H1 (cell line): ENCODE results near the gene GP5. TPM values are rescaled to one million over a fixed set of nuclear protein-coding genes. Genes with fewer than 3 reads are reported as not detected.

ENCODE experiments used
- CTCF ChIA-PET: fragments of 300-600 bp; sonication (Branson Sonifier 250); formaldehyde crosslinking; loops from one replicate; lab custom pipeline; 2021; ENCODE audit not compliant: partially characterized antibody; lab: Charles Lee
- POLR2A ChIA-PET: fragments of 300-600 bp; sonication (Branson Sonifier 250); formaldehyde crosslinking; loops from one replicate; lab custom pipeline; 2021; ENCODE audit warnings: inconsistent platforms; ENCODE audit not compliant: partially characterized antibody; lab: Charles Lee
- DNase-seq, 2 experiments: peaks; one replicate each; pipeline versions ENCODE4 v3.0.0 to v3.0.0-alpha.2; 2010 to 2022; ENCODE audit warnings: low spot score in 2 of 2, low read depth in 1 of 2, mixed read lengths in 1 of 2
- FAIRE-seq: peaks from 2 replicates; lab custom pipeline; 2011; peaks lifted over from hg19 to GRCh38; lab: Jason Lieb, UNC
- H2AFZ ChIP-seq: 2 replicates; pipeline ENCODE4 v1.8.1; 2012; ENCODE audit warnings: low read length, inconsistent platforms
- H2AK5ac ChIP-seq: 2 replicates; pipeline ENCODE4 v1.6.1; 2013; ENCODE audit warnings: low read depth, low read length
- H2BK120ac ChIP-seq: replicated peaks from 2 replicates; pipeline ENCODE3; 2013; ENCODE audit warnings: low read depth, low read length, inconsistent platforms
- H2BK12ac ChIP-seq: 2 replicates; pipeline ENCODE4 v1.6.1; 2013; ENCODE audit warnings: low read depth, low read length
- H2BK15ac ChIP-seq: 2 replicates; pipeline ENCODE4 v1.6.1; 2013; ENCODE audit warnings: low read length
- H2BK20ac ChIP-seq: 2 replicates; pipeline ENCODE4 v1.6.1; 2013; ENCODE audit warnings: low read length
- H2BK5ac ChIP-seq: 2 replicates; pipeline ENCODE4 v1.6.1; 2013; ENCODE audit warnings: low read depth, low read length
- H3K14ac ChIP-seq: 2 replicates; pipeline ENCODE4 v1.6.1; 2013; ENCODE audit warnings: inconsistent platforms; ENCODE audit not compliant: insufficient read length
- H3K18ac ChIP-seq: 2 replicates; pipeline ENCODE4 v1.6.1; 2013; ENCODE audit warnings: low read length; ENCODE audit errors: extremely low read depth
- H3K23ac ChIP-seq: 2 replicates; pipeline ENCODE4 v1.6.1; 2013; ENCODE audit warnings: inconsistent platforms; ENCODE audit not compliant: insufficient read length
- H3K23me2 ChIP-seq: 2 replicates; pipeline ENCODE4 v1.6.1; 2013; ENCODE audit warnings: low read depth, low read length
- H3K27ac ChIP-seq: 2 replicates; pipeline ENCODE4 v1.6.1; 2011; ENCODE audit warnings: low read depth, low read length, inconsistent platforms
- H3K27me3 ChIP-seq, 4 experiments: replicated peaks in 1 of 4; 1 replicate in 1 of 4; 2 replicates in 3 of 4; pipeline versions ENCODE4 v1.6.1 to v1.8.1; 2011 to 2013; ENCODE audit warnings: low read length in 3 of 4, mild to moderate bottlenecking in 3 of 4, inconsistent platforms in 2 of 4, mixed read lengths in 2 of 4, moderate library complexity in 1 of 4; ENCODE audit not compliant: control insufficient read depth in 3 of 4, insufficient read depth in 3 of 4; ENCODE audit errors: extremely low read depth in 1 of 4
- H3K36me3 ChIP-seq, 4 experiments: 2 replicates each; pipeline versions ENCODE4 v1.6.1 to v1.8.1; 2011 to 2013; ENCODE audit warnings: mild to moderate bottlenecking in 4 of 4, low read length in 3 of 4, moderate library complexity in 2 of 4, control low read depth in 1 of 4, inconsistent platforms in 1 of 4; ENCODE audit not compliant: insufficient read depth in 4 of 4, control insufficient read depth in 2 of 4
- H3K4ac ChIP-seq: replicated peaks from 2 replicates; pipeline ENCODE3; 2013; ENCODE audit warnings: low read length, low read depth, mixed read lengths, inconsistent platforms; ENCODE audit not compliant: insufficient read length
- H3K4me1 ChIP-seq, 4 experiments: replicated peaks in 1 of 4; 1 replicate in 1 of 4; 2 replicates in 3 of 4; pipeline versions ENCODE4 v1.6.1 to v1.8.1; 2011 to 2013; ENCODE audit warnings: low read length in 3 of 4, inconsistent platforms in 2 of 4, mixed read lengths in 1 of 4; ENCODE audit not compliant: insufficient read depth in 4 of 4, control insufficient read depth in 3 of 4
- H3K4me2 ChIP-seq, 2 experiments: 2 replicates each; pipeline versions ENCODE4 v1.6.1 to v1.8.1; 2011 to 2013; ENCODE audit warnings: low read depth in 2 of 2, low read length in 2 of 2, control low read depth in 1 of 2, inconsistent platforms in 1 of 2, mild to moderate bottlenecking in 1 of 2; ENCODE audit not compliant: insufficient read depth in 1 of 2
- H3K4me3 ChIP-seq, 4 experiments: fragments of 200-600, 300-600 bp in 1 of 4; sonication (generic), shearing (Covaris generic), sonication (Bioruptor Twin) in 1 of 4; 2 replicates each; pipeline versions ENCODE4 v1.5.1 to v1.8.1; 2011 to 2016; ENCODE audit warnings: low read length in 4 of 4, low read depth in 3 of 4, control low read depth in 2 of 4, inconsistent platforms in 2 of 4, mild to moderate bottlenecking in 2 of 4, mixed read lengths in 1 of 4, moderate library complexity in 1 of 4; ENCODE audit not compliant: insufficient read depth in 2 of 4; ENCODE audit errors: extremely low read depth in 1 of 4
- H3K56ac ChIP-seq: replicated peaks from 2 replicates; pipeline ENCODE3; 2013; ENCODE audit warnings: low read depth, mild to moderate bottlenecking, mixed read lengths, low read length, inconsistent platforms; ENCODE audit not compliant: insufficient read length
- H3K79me1 ChIP-seq: 2 replicates; pipeline ENCODE4 v1.6.1; 2013; ENCODE audit warnings: low read depth, low read length, control low read depth
- H3K79me2 ChIP-seq, 2 experiments: 2 replicates each; pipeline versions ENCODE4 v1.6.1 to v1.8.1; 2012 to 2013; ENCODE audit warnings: low read length in 2 of 2, mild to moderate bottlenecking in 2 of 2, inconsistent platforms in 1 of 2; ENCODE audit not compliant: insufficient read depth in 2 of 2, control insufficient read depth in 1 of 2
- H3K9ac ChIP-seq, 4 experiments: replicated peaks in 1 of 4; 1 replicate in 1 of 4; 2 replicates in 3 of 4; pipeline versions ENCODE4 v1.6.1 to v1.8.1; 2011 to 2013; ENCODE audit warnings: low read depth in 3 of 4, low read length in 3 of 4, control low read depth in 2 of 4, mild to moderate bottlenecking in 2 of 4, moderate library complexity in 2 of 4, inconsistent platforms in 1 of 4; ENCODE audit errors: extremely low read depth in 1 of 4
- H3K9me3 ChIP-seq, 2 experiments: 2 replicates each; pipeline versions ENCODE4 v1.6.1 to v1.8.1; 2012 to 2013; ENCODE audit warnings: mild to moderate bottlenecking in 2 of 2, moderate library complexity in 2 of 2, control low read depth in 1 of 2, inconsistent platforms in 1 of 2, low read depth in 1 of 2, low read length in 1 of 2, mixed read lengths in 1 of 2; ENCODE audit not compliant: insufficient read depth in 2 of 2
- H4K20me1 ChIP-seq, 2 experiments: replicated peaks in 1 of 2; 2 replicates each; pipeline versions ENCODE3 to v1.8.1; 2011 to 2013; ENCODE audit warnings: inconsistent platforms in 2 of 2, low read length in 2 of 2, mild to moderate bottlenecking in 1 of 2; ENCODE audit not compliant: insufficient read depth in 2 of 2, control insufficient read depth in 1 of 2
- H4K5ac ChIP-seq: 2 replicates; pipeline ENCODE4 v1.6.1; 2013; ENCODE audit warnings: low read length, low read depth, mixed read lengths, inconsistent platforms; ENCODE audit not compliant: insufficient read length
- H4K8ac ChIP-seq: 2 replicates; pipeline ENCODE4 v1.8.0; 2013; ENCODE audit warnings: mild to moderate bottlenecking, moderate library complexity, low read length, inconsistent platforms; ENCODE audit not compliant: insufficient read depth; ENCODE audit errors: extremely low read depth
- H4K91ac ChIP-seq: replicated peaks from 2 replicates; pipeline ENCODE3; 2013; ENCODE audit warnings: low read length, mixed read lengths, inconsistent platforms; ENCODE audit not compliant: insufficient read length
- BACH1 ChIP-seq: IDR thresholded peaks from 2 replicates; pipeline ENCODE4 v1.6.1; 2012; ENCODE audit warnings: low read length, improper control_type of control experiment
- POU5F1 ChIP-seq: IDR thresholded peaks from 2 replicates; pipeline ENCODE4 v1.6.1; 2011; ENCODE audit warnings: low read depth, mild to moderate bottlenecking, low read length, moderate library complexity
- SP1 ChIP-seq: IDR thresholded peaks from 2 replicates; pipeline ENCODE4 v1.6.1; 2011; ENCODE audit warnings: low read depth, low read length
- TAF7 ChIP-seq: optimal IDR thresholded peaks from 2 replicates; pipeline ENCODE3; 2011; ENCODE audit warnings: low read depth, mild to moderate bottlenecking, inconsistent platforms, low read length, moderate library complexity, borderline replicate concordance
- YY1 ChIP-seq: IDR thresholded peaks from 2 replicates; pipeline ENCODE4 v1.6.1; 2011; ENCODE audit warnings: low read depth, mild to moderate bottlenecking, low read length
- polyA plus RNA-seq, 7 experiments: library from polyadenylated mRNA; depleted of rRNA in 3 of 7; stranded (reverse) in 5 of 7; unstranded in 2 of 7; fragments of >200 nt in 5 of 7; fragments of 200-250 nt in 2 of 7; gene quantifications; 1 replicate in 5 of 7; 2 replicates in 1 of 7; 4 replicates in 1 of 7; pipeline versions ENCODE4 v1.2.1 to v1.2.3, GENCODE V29; 2011 to 2013; ENCODE audit warnings: missing spikeins in 2 of 7, mixed read lengths in 2 of 7
- total RNA-seq: library from RNA; stranded (reverse); fragmentation: NEBNext Ultra II Directional; extraction: Animal tissue kit (Norgen Biotek cat#: 25700); gene quantifications from 2 replicates; pipeline ENCODE4 v1.2.1, GENCODE V29; 2021

GP5 gene
- total and polyA plus RNA-seq, 2 of the 8 experiments (the other 6 are each of a cell fraction or from before 2014, with no cell fraction given) = 0.13 to 0.14 TPM

DNA sequence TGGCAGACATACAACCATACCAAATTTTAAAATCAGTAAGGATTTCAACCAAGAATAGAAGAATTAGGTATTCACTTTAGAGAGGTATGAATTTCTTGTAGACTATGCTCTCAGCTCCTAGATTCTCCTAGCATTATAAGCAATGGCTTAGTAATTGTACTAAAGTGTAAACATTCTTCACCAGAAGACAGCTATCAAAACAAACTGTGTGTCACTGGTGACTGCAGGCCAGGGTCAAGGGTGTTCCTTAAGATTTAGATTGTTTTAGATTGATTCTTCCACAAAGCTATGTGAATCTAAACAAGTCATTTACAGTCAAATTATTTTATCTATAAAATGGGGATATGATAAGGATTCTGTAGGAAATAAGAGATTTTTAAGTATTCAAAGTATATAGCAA lies 23.1 kb upstream of the GP5 start:
- H3K18ac ChIP-seq = no peak overlapping the region
- no peak overlapping the region for H3K14ac ChIP-seq
- no peaks in the 10 kb centered on the region; a peak in 1 of 7 replicates for H3K4me1 ChIP-seq
- H2AK5ac ChIP-seq = no peak overlapping the region
- no peaks in the 10 kb centered on the region for H4K20me1 ChIP-seq
- no peak overlapping the region for H2BK5ac ChIP-seq
- H3K9ac ChIP-seq = no peak overlapping the region
- TF ChIP-seq TAF7 = no peak
- TF ChIP-seq SP1 = no peak
- no peak for TF ChIP-seq YY1
- no peak for TF ChIP-seq BACH1
- TF ChIP-seq POU5F1 = no peak
- no peak overlapping the region for H3K4ac ChIP-seq
- no peak overlapping the region for H3K4me2 ChIP-seq
- H2BK12ac ChIP-seq = no peak overlapping the region
- H4K91ac ChIP-seq = no peak overlapping the region
- H3K23me2 ChIP-seq = no peaks in the 10 kb centered on the region
- no peak overlapping the region for H4K8ac ChIP-seq
- ChIA-PET POLR2A (no interaction called here), CTCF (no interaction called here)
- no peaks in the 10 kb centered on the region for H3K79me1 ChIP-seq
- no peak overlapping the region for H3K56ac ChIP-seq
- H3K79me2 ChIP-seq = no peaks in the 10 kb centered on the region
- no peaks in the 10 kb centered on the region for H3K27me3 ChIP-seq
- no peak overlapping the region for H3K27ac ChIP-seq
- no peaks in the 10 kb centered on the region for H3K9me3 ChIP-seq
- H2BK15ac ChIP-seq = no peak overlapping the region
- DNase-seq (no peak), FAIRE-seq (no peak)
- H2AFZ ChIP-seq = no peak overlapping the region
- no peak overlapping the region for H2BK20ac ChIP-seq
- no peak overlapping the region for H3K23ac ChIP-seq
- H3K4me3 ChIP-seq = no peak overlapping the region
- H4K5ac ChIP-seq = no peak overlapping the region
- H2BK120ac ChIP-seq = no peak overlapping the region
- peaks cover 8 to 43% (median 20%) of the 10 kb centered on the region in 4 experiments; a peak in 6 of 8 replicates for H3K36me3 ChIP-seq
